ENCODE measurements around the gene DDN. TPM values are rescaled to one million over a fixed set of nuclear protein-coding genes. Genes with fewer than 3 reads are reported as not detected.

DDN gene
- total RNA-seq, 1 donor = 0.09 TPM

DNA sequence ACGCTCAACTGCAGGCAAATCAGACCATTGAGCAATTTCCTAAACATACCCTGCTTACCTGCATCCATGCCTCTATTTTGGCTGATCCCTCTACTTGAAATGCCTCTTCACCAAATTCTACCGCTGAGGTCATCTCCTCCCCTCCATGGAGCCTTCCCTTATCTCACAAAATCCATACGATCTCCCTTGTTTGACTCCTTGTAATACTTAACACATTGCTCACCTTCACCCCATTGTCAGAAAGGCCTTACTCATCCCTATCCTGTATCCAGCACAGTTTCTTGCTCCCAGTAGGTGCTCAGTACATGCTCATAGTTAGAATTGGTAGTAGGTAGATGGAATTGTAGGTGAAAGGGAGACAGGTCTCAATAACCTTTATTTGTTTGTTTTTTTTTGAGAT lies 5.4 kb downstream of the DDN start:
- no peak overlapping the region for H3K4me3 ChIP-seq (ENCODE audit: low read depth, low read length)
- TF ChIP-seq, protein P1, sequence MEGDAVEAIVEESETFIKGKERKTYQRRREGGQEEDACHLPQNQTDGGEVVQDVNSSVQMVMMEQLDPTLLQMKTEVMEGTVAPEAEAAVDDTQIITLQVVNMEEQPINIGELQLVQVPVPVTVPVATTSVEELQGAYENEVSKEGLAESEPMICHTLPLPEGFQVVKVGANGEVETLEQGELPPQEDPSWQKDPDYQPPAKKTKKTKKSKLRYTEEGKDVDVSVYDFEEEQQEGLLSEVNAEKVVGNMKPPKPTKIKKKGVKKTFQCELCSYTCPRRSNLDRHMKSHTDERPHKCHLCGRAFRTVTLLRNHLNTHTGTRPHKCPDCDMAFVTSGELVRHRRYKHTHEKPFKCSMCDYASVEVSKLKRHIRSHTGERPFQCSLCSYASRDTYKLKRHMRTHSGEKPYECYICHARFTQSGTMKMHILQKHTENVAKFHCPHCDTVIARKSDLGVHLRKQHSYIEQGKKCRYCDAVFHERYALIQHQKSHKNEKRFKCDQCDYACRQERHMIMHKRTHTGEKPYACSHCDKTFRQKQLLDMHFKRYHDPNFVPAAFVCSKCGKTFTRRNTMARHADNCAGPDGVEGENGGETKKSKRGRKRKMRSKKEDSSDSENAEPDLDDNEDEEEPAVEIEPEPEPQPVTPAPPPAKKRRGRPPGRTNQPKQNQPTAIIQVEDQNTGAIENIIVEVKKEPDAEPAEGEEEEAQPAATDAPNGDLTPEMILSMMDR (IDR thresholded peaks at IDR 0.05; ENCODE audit: insufficient read depth, low read length) = no peak
- DNase-seq (ENCODE audit: low read depth) = no peak

DNA sequence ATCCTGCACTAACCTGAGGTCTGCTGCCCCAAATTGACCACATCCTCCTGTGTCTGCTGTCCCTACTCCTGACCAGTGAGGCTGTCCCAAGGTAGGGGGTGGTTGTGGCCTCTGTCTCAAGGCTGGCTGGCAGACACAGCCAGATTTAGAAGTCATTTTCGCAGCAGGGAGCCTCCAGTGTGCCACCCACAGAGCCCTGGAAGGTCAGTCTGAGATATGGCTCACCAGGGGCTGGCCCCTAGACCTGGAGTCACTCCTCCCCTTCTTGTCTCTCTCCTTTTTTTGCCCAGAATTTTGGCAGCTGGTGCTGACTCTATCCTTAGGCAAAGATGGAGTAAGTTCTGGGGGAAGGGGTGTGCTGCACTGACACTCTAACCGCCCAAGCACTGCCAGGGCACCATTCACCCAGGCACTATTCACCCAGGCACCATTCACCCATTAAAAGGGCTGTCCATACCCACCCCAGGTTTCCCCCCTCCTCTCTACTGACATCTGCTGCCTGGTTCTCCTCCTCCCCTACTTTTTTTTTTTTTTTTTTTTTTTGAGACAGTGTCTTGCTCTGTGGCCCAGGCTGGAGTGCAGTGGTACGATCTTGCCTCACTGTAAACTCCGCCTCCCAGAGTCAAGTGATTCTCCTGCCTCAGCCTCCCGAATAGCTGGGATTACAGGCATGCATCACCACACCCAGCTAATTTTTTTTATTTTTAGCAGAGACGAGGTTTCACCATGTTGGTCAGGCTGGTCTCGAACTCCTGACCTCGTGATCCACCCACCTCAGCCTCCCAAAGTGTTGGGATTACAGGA lies 7.7 kb downstream of the DDN start:
- H3K4me3 ChIP-seq (ENCODE audit: low read depth, low read length) = no peak overlapping the region
- DNase-seq (ENCODE audit: low read depth) = no peak
- TF ChIP-seq, protein P1 (IDR thresholded peaks at IDR 0.05; ENCODE audit: insufficient read depth, low read length) = no peak

DNA sequence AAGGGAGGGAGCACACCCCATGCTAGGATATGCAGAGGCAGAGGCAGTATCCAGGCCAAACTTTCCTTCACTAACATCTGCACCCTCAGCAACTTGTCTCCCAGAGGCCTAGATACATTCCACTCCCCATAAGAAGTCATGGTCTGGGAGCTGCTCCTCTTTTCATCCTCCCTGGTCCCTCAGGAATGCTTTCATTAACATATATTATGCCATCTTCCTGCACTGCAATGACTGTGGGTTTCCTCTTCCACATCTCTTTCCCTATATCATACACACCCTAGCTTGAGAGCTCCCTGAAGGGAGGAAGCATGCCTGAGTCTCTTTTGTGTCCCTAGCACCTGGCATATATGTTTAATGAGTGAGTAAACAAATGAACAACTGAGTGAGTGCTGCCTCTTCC lies 8.6 kb downstream of the DDN start:
- no peak overlapping the region for H3K4me3 ChIP-seq (ENCODE audit: low read depth, low read length)
- TF ChIP-seq, protein P1 (IDR thresholded peaks at IDR 0.05; ENCODE audit: insufficient read depth, low read length) = no peak
- no peak for DNase-seq (ENCODE audit: low read depth)

DNA sequence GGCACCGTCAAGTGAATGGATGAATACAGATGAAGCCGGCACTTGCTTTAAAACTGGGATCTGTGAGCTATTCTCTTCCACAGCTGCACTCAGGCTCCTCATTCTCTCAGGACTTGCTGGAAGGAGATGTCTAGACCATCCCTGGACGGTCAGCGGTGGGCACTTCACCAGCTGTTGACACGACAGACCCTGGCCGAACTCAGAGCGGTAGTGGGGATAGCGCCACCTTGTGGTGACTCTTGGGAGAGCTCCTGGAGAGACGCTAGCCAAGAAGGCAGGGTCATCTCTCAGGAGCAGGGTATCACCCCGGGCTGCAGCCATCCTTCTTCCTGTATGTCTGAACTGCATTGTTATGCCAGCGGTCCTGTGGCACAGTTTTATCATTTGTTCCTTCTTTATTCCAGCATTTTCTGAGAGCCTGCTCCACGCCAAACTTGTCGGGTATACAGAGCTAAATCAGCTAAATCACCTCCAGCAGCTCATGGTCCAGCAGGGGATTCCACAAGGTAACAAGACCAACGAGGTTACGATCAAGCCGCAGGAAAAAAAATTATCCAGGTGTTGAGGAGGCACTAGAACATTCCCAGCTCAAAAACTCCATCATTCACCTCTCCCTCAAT lies 11.0 kb downstream of the DDN start:
- TF ChIP-seq, protein P1 (IDR thresholded peaks at IDR 0.05; ENCODE audit: insufficient read depth, low read length) = peak; percentile 90
- DNase-seq (ENCODE audit: low read depth) = peak; percentile 57

DNA sequence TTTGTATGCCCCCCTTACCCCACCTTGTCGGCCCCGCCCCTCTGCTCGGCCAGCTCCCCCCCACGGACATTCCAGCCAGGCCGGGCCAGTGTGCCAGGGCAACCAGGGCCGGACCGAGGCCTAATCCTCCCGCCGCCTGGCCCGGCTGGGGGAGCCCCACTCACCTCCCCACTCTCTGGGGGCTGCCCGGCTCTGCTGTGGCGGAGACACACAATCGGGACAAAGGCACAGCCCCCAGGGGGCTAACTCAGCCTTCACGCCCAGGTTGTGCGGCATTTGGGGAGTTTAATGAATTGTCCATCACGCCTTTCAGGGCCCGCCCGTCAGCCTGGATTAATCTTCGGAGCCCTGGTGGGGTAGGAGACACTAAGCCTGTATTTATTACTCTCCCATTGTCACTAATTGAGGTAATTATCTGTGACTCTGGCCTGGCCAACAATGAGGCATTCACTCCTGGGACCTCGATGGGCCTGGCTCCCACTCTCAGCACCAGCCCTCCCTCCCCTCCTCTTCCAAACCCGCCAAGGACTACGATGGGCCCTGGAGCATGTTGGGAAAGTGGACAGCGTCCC lies 12.4 kb downstream of the DDN start:
- no peak for DNase-seq (ENCODE audit: low read depth)
- TF ChIP-seq, protein P1 (IDR thresholded peaks at IDR 0.05; ENCODE audit: insufficient read depth, low read length) = no peak
- no peak overlapping the region for H3K4me3 ChIP-seq (ENCODE audit: low read depth, low read length)

More for the DNA sequence above, 11.0 kb downstream of the DDN start:
- no peak overlapping the region for H3K4me3 ChIP-seq (ENCODE audit: low read depth, low read length)

DNA sequence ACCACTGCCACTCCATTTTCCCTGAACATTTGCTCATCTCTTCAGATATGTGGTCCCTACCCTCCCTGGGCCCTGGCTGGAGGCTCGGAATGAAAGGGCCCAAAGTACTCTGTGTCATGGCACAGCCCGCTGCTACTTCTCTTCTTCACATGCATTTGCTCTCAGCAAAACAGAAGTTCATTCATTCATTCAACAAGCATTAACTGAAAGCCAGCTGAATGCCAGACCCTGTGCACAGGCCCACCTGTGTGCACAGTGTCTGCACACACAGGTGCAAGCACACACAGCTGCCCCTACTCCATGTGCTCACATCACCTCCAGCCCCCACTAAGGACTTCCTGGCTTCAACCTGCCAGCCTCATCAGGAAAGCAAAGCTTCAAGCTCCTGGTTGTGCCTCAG lies 13.3 kb downstream of the DDN start:
- TF ChIP-seq, protein P1 (IDR thresholded peaks at IDR 0.05; ENCODE audit: insufficient read depth, low read length) = no peak
- no peak for DNase-seq (ENCODE audit: low read depth)
- H3K4me3 ChIP-seq (ENCODE audit: low read depth, low read length) = no peak overlapping the region
